Activated T-helper 1 cell treated with Interleukin-2 at 50 U/mL for 16 hours (primary cell): ENCODE measurements around the gene EHD4.

ENCODE experiments used
- DNase-seq: peaks from one replicate; pipeline ENCODE4 v3.0.0-alpha.2; 2020; ENCODE audit warnings: low read depth

EHD4 gene

DNA sequence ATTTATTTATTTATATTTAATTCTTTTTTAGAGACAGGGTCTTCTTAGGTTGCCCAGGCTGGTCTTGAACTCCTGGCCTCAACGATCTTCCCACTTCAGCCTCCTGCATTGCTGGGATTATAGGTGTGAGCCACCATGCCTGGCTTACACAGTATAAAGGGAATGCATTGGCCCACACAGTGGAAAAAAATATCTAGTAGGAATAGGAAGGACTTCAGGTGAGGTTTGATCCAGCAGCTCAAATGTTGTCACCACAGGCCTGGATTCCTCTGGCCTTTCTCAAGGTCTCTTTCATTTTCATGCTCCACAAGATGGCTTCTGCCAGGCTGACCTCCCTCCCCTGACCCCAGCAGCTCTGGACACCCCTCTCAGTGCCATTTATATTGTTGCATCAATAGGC, 76.4 kb downstream of the EHD4 start:
- DNase-seq = no peak

DNA sequence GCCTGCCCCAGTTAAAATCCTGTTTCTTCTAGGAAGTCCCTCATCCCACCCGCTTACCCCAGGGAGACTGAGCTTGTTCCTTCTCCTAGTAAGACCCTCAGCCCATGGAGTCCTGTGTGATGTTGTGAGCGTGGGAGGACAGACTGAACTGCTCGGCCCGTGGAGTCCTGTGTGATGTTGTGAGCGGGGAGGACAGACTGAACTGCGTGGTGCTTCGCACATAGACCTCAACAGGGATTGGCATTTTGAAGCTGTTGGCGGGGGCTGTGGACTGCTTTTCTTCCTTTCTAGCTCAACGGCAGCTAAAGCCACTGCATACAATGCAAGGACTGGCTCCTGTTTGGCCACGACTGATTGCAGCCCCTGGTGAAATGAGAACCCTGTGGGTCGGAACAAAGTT, 76.9 kb downstream of the EHD4 start:
- no peak for DNase-seq

DNA sequence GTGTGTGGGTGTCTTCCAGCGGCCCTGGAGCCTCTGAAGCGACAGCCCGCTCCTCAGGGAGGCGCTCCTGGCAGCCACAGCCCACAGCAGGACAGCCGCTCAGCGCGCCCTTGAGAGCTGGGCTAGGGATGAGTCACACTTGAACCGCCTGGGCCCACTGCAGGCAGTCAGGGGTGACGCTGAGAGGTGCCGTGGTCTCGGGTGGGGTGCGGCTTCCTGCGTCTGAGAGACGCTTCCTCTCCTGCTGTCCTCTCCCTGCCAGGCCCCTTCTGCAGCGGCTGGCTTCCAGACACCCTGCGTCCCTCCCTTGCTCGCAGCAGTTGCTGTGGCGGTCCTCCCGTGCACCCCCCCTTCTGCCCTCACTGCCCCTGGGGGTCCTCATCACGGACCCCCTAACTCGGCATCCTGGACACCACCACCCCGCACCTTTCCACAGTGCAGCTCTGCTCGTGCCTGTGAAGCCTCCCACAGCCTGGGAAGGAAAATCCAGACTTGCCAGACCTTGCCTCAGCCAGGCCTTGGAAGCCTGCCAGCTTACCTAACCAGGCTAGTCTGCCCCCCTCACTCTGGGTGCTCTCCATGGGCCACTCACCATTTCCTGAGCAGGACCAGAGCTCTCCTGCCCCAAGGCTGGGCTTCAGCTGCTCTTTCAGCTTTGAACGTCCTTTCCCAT, 77.4 kb downstream of the EHD4 start:
- peak; percentile 85 for DNase-seq

DNA sequence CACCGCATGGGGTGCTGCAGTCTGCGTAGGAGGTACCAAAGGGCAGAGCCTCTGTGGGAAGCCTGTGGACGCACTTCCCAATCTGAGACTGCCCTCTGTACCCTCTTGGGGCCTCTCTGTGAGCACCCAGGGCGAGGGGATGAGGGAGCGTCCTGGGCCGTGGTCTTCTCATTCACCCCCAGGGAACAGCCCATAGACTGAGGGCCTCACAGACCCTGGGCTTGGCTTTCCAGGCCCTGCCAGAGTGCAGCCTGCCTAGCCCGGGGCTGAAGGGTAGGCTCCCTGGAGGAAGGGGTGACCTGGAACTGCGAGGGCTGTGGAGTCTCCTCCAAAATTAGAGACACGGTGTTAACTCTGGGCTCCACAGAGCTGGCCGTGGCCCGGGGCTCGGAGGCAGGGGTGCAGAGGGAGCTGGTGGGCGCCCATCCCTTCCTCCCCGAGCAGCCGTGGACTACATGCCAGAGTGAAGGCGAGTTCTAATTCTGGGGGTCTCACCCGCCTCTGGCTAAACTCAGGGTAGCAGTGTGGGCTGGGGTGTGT, 78.0 kb downstream of the EHD4 start:
- no peak for DNase-seq

DNA sequence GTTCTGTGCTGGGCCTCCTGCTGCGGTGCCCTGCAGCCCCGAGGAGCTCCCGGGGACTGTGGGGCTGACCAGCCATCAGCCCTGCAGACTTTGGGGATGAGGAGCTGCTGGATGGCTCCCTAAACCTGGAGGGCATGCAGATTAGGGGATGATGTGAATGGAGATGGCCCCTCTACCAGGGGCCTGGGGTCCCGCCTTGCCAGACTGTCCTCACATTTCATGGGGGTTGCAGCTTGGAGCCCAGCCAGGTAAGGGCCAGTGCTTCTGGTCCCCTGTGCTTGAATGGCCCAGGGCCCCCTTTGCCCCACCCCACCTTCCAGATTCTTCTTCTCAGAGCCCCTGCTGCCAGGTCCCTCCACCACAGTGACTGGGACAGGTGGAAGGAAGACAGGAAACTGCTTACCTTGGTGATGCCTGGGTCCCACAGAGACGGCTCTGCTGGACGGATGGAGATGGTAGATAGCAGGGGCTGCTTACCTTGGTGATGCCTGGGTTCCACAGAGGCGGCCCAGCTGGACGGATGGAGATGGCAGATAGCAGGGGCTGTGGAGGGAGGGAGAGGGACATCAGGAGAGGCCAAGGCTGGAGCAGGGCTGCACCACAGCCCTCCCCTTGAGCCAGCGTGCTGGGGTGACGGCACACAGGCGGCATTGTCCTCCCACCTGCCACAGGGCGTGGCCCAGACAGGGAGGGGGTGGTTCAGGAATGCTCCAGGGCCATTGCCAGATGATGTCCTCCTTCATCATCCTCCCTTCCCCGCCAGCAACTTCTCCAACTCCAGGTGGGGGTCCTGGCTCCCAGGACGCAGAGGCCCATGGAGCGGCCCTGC, 78.7 kb downstream of the EHD4 start, which contains the start of gene SPTBN5:
Gene SPTBN5 (minus strand): TSS at position 632 of the 829 bp plus-strand sequence. CDS start 556 bp downstream, at position 76.
- no peak for DNase-seq

DNA sequence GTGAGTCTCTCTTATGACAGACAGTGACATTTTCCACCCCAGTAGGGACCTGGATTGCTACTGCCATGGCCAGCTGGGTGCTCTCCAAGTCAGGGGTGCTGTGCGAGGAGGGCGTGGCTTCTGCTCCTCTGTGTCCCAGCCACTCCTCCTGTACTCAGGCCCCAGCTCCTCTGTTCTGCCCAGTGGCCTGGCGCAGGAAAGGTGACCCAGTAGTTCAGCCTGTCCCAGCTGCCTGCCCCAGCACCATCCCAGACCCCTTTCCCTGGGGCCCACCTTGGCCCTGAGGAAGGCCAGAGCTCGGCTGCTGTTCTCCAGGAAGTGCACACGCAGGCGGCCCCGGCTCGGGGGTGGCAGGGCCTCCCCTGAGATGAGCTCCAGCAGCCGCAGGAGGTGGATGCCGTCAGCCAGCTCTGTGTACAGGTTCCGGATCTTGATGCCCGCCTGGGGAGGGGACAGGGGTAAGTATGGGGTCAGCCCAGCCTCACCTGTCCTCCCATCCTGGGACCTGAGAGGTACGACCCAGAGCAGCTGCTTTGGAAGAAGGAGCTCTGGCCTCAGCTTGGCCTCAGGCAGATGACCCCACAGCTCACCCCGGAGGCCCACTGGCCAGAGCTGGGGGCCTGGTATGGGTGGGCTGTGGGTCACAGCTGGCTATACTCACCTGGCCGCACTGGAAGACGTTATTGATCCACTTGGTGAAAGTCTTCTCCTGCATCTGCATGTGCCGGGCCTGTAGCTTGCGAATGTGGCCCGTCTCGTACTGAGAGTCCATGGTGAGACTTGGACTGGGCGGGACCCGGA, 79.5 kb downstream of the EHD4 start:
- DNase-seq = peak; percentile 28

DNA sequence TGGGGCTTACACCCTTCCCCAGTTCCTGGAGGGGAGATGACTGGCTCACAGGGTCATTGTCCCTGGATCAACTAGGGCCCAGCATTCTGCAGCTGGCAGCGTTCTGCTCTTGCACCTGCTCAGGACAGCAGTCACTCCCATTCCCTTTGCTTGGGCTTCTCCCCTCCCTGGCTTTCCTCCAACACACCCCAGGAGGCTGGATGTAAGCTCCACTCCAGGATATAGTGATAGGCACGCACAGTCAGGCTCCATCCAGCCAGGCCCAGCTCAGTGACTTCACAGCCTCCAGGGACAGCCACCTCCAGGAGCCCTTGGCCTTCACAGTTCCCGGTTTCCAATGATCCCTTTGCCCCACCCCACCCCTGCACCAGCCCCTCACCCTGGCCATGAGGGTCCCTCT, 80.4 kb downstream of the EHD4 start:
- DNase-seq = no peak

DNA sequence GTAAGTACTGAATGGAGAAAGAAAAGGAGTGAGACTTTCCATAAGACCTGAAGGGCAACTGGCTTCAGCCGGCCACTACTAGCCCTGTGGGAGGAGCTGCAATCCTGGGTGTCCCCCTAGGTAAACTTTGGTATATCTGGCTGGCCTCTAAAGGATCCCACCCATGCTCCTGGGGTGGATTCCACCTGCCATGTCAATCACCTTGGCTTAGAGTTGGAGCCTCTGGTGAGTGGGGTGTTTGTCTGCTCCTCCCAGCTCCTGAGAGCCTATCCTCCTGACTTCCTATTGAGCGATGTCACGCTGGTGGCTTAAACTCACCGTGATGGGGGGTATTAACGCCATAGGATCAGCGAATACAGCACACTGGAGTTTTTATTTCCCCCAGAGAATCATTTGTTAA, 81.1 kb downstream of the EHD4 start:
- no peak for DNase-seq

DNA sequence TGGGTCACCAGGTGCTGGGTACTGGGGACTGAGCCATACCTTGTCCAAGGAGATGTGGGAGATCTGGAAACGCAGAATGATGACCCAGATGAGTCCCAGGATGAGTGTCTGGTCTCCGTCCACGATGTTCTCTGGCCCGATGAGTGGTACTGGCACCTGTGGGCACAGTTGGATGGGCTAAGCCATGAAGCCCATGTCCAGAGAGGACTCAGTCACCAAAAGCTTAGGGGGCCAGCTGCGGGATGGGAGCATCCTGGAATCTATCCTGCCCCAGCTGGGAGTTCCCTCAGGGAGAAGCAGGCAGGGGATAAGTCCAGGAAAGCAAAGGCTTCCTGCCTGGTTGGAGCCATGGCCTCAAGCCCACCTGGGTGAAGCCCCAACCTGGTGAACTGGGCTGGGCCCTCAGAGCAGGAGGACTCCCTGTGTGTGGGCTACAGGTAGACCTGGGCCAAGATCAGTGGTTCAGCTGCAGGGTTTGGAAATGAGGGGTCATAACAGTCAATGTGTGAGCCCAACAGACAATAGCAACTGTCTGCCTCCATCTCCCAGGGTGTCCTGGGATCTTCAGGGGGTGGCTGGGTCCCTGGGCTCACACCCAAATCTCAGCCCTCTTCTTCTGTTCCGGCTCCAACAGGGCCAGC, 82.2 kb downstream of the EHD4 start:
- DNase-seq = no peak

DNA sequence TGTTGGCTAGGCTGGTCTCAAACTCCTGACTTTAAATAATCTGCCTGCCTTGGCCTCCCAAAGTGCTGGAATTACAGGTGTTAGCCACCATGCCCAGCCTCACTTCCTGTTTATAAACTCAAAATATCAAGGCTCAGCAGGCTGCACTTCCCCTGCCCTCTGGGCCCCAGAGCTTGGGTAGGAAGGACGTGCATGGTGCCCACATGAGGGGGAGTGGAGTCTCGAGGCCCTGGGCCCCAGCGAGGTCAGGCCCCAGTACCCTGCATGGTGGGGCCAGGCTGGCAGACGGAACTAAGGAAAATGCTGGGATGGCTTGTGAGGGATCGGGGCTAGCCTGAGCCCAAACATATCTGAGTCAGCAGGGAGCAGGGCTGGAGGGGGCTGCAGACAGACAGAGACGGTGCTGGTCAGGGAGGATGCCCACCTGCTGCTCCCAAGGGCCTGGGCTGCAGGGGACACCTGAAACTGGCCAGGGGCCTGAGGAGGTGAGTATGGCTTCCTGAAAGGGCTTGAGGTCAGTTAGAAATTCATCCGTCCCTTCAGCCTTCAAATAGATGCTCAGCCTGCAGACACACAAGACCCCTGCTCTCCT, 83.6 kb downstream of the EHD4 start:
- DNase-seq = no peak

DNA sequence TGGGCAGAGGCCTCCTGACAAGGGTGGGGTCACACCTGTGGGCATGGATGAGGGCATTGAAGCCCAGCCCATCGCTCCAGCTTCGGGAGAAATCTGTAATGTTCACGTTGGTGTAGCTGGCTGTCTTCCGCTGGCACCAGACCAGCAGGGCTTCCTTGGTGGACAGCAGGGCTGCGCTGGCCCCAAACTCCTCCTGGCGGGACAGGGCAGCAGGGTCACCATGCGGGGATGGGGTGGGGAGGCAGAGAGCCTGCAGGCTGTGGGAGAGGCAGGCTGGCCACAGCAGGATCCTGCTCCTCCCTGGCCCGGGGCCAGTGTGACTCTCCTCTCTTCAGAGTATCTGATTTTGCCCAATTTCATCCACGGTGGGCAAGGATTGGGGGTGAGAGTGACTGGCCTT, 84.5 kb downstream of the EHD4 start:
- no peak for DNase-seq

DNA sequence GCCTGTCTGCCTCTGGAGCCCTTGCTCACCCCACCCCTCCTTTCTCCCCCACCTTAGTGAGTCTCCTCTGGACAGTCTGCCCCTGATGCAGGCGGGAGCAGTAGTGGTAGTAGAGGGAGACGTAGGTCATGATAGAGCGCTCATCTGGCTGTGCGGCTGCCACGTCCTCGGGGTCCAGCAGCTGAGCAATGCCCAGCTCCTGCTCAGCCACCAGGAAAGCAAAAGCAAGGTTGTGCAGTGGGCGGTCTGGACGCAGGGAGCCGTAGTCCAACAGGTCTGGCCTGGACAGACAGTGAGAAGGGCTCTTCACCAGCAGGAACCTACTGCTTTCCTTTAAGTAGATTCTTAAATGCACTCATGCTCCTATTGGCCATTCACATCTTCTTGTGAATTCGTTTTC, 85.2 kb downstream of the EHD4 start:
- no peak for DNase-seq

DNA sequence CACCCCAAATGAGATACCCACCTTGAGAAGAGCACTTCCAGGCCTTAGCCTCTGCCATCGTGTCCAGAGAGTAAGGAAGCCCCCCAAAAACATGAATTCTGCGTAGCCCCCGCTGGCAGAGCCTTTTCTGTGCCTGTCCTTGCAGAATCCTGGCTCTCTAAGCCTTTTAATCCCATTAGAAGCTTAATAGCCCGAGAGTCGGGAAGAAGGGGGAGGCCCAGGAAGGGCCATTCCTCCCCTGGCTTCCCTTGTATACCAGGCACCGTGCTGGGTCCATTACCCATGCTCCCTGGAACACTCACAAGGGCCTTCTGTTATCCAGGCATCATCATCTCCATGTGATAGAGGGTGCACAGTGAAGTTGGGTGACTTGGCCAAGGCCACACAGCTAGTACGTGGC, 85.6 kb downstream of the EHD4 start:
- no peak for DNase-seq

DNA sequence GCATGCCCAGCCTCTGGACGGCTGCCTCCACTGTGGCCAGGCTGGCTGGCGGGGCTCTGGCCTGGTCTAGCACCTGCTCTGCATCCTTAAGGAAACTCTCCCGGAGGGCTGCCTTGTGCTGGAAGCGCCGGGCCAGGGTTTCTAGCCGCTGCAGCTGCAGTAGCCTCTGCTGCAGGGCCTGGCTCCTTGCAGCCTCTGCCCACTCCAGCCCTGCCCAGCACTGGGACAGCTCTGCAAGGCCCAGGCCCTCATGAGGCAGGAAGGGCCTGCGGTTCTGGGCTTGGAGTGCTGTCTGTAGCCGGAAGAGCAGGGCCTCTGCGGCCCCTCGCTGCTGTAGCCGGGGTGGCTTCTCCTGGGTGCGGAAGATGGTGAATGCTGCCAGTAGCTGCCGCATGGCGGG, 86.5 kb downstream of the EHD4 start:
- no peak for DNase-seq

DNA sequence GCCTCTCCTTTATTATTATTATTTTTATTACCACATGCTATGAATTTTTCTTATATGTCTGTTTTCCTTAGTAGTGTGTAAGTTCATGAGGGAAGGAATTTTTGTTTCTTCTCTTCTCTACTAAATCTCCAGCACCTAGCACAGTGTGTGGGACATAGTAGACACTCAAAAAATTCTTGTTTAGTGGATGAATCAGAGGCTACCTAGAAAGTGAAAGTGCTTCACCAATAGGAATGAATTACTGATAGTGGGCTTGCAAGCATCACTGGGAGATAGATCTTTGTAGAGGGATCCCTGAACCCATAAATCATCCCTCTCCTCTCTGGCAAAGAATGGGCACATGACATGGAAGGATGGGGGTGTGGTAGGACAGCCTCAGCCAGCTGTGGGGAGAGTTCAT, 87.0 kb downstream of the EHD4 start:
- DNase-seq = no peak

DNA sequence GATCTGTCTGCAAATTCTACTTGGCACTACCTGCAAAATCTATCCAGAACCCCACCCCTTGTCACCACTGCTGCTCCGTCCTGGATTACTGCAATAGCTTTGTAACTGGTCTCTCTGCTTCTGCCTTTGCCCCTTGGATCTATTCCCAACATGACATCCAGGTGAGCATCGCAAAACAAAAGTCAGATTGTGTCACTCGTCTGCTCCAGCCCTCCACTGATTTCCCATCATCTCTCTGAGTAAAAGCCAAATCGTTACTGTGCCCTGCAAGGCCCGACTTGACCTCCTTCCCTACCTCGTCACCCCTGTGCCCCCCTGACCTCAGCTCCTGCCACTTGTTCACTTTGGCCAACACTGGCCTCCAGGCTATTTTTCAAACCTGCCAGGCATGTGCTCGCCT, 87.9 kb downstream of the EHD4 start:
- no peak for DNase-seq

DNA sequence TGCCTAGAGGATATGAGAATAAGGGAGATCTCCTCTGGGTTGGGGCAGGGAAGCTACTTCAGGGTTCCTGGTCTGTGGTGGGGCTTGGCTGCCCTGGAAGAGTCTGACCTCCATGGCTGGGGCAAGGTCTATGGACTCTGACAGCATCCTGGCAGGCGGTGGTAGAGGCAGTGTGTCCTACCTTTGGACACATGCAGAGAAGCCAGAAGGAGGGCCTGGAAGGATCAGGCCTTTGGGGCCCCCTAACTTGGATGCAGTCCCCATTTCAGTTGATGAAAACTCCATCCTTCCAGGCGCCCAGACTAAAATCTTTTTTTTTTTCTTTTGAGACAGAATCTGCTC, 88.9 kb downstream of the EHD4 start:
- no peak for DNase-seq

DNA sequence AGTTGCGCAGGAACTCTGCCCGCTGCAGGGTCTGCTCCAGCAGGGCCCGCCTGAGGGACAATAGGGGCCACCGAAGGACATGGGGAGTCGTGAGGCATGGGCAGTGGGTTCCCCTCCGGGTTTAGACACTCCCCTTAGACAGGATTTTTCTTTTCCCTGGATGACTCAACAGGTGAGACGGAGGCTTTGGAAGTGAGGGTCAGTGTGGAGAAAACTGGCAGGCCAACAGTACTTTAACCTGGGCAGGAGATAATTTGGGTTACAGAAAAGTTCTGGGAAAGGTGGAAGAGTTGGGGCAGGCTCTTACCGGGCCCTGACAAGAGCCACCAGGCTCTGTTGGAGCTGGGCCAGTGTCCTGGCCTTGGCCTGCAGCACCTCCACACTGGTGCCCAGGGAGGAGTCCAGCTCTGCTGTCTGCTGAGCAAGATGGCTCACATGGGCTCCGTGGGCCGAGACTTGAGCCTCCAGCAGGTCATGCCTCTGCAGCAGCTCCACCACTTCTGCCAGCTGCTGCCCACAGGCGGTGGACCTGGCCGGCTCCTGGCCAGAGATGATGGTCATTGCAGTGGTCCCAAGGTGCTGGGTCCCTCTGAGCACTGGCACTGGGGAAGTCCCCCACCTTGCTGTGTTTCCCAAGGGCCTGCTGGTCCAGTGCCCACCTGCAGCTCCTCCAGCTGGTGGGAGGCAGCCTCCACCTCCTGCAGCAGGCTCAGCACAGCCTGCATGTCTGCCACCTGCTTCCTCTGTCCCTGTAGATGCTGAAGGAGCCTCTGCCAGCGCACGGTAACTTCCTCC, 89.5 kb downstream of the EHD4 start:
- no peak for DNase-seq

DNA sequence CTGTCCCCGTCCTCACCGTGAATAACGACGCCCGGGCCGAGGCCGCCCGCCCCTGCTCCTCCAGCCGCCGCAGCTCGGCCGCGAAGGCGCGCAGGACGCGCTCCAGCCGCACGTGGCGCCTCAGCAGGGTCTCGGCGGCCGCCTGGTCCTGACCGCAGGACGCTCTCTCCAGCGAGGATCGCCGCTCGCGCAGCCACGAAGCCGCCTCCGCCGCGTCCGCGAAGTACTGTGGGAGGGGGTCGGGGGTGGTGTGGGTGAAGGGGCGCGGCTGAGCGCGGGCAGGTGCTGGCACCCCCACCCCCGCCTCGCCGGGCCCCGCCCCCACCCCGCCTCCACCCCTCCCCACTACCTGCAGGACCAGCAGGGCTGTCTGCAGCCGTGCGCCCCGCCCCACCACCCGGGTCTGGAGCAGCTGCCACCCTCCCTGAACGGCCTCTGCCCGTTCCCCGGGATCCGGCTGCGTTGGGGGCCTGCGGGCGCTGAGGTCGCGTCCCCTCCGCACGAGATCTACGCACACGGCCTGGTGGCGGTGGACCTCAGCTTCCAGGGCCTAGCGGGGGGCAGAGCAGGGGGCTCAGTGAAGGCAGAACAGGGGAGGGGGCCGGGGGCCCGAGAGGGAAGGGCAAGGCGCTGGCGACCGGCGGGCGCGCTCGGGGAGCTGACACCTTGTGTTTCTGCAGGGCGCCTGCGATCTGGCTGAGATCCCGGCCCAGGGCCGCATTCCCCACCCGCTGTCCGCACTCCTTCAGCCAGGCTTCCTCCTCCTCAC, 90.3 kb downstream of the EHD4 start:
- DNase-seq = no peak

DNA sequence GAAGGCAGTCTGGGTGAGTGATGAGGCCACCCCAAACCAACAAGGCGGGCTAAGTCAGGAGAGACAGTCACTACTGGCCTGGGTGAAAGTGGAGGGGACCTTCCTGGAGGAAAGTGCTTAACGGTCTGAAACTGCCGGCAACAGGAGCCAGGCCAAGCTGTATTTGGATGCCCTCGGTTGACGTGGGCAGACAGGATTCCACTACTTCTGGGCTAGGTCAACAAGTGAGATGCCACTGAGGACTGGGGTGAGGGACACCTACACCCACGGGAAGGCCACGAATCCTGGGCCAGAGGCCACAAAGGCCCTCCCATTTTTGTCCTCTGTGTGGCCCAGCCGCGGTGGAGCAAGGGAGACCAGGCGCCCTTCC, 90.8 kb downstream of the EHD4 start:
- DNase-seq = no peak
